ENCODE measurements around the gene BOLA1. TPM values are rescaled to one million over a fixed set of nuclear protein-coding genes. Genes with fewer than 3 reads are reported as not detected.
A peak's percentile ranks its signal among the peaks of the same experiment; 100 is the strongest.

The BOLA1 gene
- total and polyA plus RNA-seq, 2 of the 13 experiments (the other 11 are each of a cell fraction or from before 2014, with no cell fraction given): 3.2 to 4.2 TPM

DNA sequence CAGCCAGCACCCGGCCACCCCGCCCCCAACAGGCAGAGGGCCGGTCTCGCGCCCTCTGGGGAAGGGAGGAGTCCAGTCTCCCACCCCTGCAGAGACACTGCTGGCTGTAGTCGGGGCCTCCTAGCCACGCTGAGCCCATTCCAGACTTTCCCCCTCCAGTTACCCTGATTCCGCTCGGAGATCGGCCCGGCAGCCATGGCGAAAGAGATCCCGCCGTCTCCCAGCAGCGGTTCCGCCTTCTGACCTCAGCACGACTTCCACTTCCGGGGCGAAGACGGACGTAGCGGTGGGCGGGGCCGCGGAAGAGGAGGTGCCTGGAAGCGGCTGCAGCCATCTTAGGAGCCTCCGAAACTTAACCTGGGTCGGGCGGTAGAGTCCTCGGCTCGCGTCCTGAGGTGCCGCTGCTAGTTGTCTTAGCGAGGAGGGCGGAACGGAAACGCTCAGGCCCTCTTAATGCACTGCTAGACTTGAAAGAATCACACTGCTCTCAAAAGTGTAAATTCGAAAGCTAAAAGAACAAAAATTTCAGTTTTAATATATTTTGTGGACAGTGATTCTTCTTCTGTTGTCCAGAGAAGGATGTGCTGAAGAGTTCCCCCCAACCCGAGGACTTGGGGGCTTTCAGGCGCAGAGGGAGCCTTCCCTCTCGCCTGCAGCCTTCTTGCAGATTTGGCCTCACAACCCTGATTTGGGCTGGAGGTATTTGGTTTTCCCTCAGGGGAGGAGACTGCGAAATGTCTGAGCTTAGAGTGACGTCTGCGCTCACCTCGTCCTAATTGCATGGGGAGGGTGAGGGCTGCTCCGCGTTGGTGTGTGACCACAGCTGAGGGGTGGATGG is 28.4 kb downstream of the BOLA1 start, which contains the start of gene SF3B4 (continued):
- TF ChIP-seq, protein P1, sequence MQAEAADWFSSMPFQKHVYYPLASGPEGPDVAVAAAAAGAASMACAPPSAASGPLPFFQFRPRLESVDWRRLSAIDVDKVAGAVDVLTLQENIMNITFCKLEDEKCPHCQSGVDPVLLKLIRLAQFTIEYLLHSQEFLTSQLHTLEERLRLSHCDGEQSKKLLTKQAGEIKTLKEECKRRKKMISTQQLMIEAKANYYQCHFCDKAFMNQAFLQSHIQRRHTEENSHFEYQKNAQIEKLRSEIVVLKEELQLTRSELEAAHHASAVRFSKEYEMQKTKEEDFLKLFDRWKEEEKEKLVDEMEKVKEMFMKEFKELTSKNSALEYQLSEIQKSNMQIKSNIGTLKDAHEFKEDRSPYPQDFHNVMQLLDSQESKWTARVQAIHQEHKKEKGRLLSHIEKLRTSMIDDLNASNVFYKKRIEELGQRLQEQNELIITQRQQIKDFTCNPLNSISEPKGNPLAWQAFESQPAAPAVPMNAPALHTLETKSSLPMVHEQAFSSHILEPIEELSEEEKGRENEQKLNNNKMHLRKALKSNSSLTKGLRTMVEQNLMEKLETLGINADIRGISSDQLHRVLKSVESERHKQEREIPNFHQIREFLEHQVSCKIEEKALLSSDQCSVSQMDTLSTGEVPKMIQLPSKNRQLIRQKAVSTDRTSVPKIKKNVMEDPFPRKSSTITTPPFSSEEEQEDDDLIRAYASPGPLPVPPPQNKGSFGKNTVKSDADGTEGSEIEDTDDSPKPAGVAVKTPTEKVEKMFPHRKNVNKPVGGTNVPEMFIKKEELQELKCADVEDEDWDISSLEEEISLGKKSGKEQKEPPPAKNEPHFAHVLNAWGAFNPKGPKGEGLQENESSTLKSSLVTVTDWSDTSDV (CRISPR knock-in tag; IDR thresholded peaks at IDR 0.05): no peak
- TF ChIP-seq CBX1 (IDR thresholded peaks at IDR 0.05; ENCODE audit: low read depth): no peak
- TF ChIP-seq, protein P2, sequence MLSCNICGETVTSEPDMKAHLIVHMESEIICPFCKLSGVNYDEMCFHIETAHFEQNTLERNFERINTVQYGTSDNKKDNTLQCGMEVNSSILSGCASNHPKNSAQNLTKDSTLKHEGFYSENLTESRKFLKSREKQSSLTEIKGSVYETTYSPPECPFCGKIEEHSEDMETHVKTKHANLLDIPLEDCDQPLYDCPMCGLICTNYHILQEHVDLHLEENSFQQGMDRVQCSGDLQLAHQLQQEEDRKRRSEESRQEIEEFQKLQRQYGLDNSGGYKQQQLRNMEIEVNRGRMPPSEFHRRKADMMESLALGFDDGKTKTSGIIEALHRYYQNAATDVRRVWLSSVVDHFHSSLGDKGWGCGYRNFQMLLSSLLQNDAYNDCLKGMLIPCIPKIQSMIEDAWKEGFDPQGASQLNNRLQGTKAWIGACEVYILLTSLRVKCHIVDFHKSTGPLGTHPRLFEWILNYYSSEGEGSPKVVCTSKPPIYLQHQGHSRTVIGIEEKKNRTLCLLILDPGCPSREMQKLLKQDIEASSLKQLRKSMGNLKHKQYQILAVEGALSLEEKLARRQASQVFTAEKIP (CRISPR knock-in tag; IDR thresholded peaks at IDR 0.05; ENCODE audit: borderline replicate concordance): no peak
- no peak for TF ChIP-seq KDM6A (CRISPR knock-in tag; IDR thresholded peaks at IDR 0.05; ENCODE audit: low read depth)
- no peak for TF ChIP-seq NPAS2 (CRISPR knock-in tag; IDR thresholded peaks at IDR 0.05; ENCODE audit: borderline replicate concordance)
- TF ChIP-seq EED (CRISPR knock-in tag; IDR thresholded peaks at IDR 0.05): no peak
- no peak for TF ChIP-seq ATRX (CRISPR knock-in tag; IDR thresholded peaks at IDR 0.05; ENCODE audit: borderline replicate concordance)
- peak; percentile 84 for TF ChIP-seq ERF (CRISPR knock-in tag; IDR thresholded peaks at IDR 0.05)
- TF ChIP-seq TBP (CRISPR knock-in tag; IDR thresholded peaks at IDR 0.05): no peak
- TF ChIP-seq CENPT (CRISPR knock-in tag; IDR thresholded peaks at IDR 0.05; ENCODE audit: low read depth): no peak
- no peak; the same call in 1 of the 2 replicates for TF ChIP-seq ZNF451 (CRISPR knock-in tag; IDR thresholded peaks at IDR 0.05)
- no peak for TF ChIP-seq ZNF737 (CRISPR knock-in tag; IDR thresholded peaks at IDR 0.05; ENCODE audit: borderline replicate concordance)
- no peak for TF ChIP-seq ZNF616 (CRISPR knock-in tag; IDR thresholded peaks at IDR 0.05; ENCODE audit: low read depth)
- peak; percentile 66; the same call in 1 of the 2 replicates for TF ChIP-seq DMAP1 (CRISPR knock-in tag; IDR thresholded peaks at IDR 0.05)
- TF ChIP-seq, protein P3, sequence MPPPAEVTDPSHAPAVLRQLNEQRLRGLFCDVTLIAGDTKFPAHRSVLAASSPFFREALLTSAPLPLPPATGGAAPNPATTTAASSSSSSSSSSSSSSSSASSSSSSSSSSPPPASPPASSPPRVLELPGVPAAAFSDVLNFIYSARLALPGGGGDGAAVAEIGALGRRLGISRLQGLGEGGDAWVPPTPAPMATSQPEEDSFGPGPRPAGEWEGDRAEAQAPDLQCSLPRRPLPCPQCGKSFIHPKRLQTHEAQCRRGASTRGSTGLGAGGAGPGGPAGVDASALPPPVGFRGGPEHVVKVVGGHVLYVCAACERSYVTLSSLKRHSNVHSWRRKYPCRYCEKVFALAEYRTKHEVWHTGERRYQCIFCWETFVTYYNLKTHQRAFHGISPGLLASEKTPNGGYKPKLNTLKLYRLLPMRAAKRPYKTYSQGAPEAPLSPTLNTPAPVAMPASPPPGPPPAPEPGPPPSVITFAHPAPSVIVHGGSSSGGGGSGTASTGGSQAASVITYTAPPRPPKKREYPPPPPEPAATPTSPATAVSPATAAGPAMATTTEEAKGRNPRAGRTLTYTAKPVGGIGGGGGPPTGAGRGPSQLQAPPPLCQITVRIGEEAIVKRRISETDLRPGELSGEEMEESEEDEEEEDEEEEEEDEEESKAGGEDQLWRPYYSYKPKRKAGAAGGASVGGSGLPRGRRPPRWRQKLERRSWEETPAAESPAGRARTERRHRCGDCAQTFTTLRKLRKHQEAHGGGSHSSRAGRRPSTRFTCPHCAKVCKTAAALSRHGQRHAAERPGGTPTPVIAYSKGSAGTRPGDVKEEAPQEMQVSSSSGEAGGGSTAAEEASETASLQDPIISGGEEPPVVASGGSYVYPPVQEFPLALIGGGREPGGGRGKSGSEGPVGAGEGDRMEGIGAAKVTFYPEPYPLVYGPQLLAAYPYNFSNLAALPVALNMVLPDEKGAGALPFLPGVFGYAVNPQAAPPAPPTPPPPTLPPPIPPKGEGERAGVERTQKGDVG (CRISPR knock-in tag; IDR thresholded peaks at IDR 0.05; ENCODE audit: borderline replicate concordance): no peak
- no peak for TF ChIP-seq ZNF546 (CRISPR knock-in tag; conservative IDR thresholded peaks at IDR 0.05)
- TF ChIP-seq, protein P4, sequence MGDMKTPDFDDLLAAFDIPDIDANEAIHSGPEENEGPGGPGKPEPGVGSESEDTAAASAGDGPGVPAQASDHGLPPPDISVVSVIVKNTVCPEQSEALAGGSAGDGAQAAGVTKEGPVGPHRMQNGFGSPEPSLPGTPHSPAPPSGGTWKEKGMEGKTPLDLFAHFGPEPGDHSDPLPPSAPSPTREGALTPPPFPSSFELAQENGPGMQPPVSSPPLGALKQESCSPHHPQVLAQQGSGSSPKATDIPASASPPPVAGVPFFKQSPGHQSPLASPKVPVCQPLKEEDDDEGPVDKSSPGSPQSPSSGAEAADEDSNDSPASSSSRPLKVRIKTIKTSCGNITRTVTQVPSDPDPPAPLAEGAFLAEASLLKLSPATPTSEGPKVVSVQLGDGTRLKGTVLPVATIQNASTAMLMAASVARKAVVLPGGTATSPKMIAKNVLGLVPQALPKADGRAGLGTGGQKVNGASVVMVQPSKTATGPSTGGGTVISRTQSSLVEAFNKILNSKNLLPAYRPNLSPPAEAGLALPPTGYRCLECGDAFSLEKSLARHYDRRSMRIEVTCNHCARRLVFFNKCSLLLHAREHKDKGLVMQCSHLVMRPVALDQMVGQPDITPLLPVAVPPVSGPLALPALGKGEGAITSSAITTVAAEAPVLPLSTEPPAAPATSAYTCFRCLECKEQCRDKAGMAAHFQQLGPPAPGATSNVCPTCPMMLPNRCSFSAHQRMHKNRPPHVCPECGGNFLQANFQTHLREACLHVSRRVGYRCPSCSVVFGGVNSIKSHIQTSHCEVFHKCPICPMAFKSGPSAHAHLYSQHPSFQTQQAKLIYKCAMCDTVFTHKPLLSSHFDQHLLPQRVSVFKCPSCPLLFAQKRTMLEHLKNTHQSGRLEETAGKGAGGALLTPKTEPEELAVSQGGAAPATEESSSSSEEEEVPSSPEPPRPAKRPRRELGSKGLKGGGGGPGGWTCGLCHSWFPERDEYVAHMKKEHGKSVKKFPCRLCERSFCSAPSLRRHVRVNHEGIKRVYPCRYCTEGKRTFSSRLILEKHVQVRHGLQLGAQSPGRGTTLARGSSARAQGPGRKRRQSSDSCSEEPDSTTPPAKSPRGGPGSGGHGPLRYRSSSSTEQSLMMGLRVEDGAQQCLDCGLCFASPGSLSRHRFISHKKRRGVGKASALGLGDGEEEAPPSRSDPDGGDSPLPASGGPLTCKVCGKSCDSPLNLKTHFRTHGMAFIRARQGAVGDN (CRISPR knock-in tag; IDR thresholded peaks at IDR 0.05): peak; percentile 87

Data from HepG2 (cell line).